Panc1 (cell line): ENCODE data around the gene CYB5R4. TPM values are rescaled to one million over a fixed set of nuclear protein-coding genes. Genes with fewer than 3 reads are reported as not detected.

Experiments used
- ATAC-seq: fragments of 200-7000 bp; cut with Tn5 transposase; 2 replicates; pipeline ENCODE4 v1.9.1; 2020; ENCODE audit warnings: mild to moderate bottlenecking, moderate library complexity
- BruUV-seq: library from RNA; stranded (reverse); fragments of 400-500 nt; replicated peaks from 2 replicates; lab custom pipeline; 2021; lab: Mats Ljungman, UMichigan
- CTCF ChIA-PET: fragments of 300-600 bp; sonication (Branson Sonifier 250); formaldehyde crosslinking; loops from one replicate; lab custom pipeline; 2022; ENCODE audit warnings: antibody characterized with exemption; lab: Charles Lee
- POLR2A ChIA-PET: fragments of 300-600 bp; sonication (Branson Sonifier 250); formaldehyde crosslinking; loops from one replicate; lab custom pipeline; 2022; ENCODE audit warnings: antibody characterized with exemption; lab: Charles Lee
- DNase-seq: peaks from one replicate; pipeline ENCODE4 v3.0.0-alpha.2; 2010; ENCODE audit warnings: low read depth, low spot score
- H3K27ac ChIP-seq: 2 replicates; pipeline ENCODE4 v1.5.1; 2011; ENCODE audit warnings: mild to moderate bottlenecking, low read length, inconsistent platforms
- H3K27me3 ChIP-seq: fragments of 200-500 bp; sonication (Bioruptor generic); 2 replicates; pipeline ENCODE4 v1.6.0; 2014; ENCODE audit warnings: low read length, inconsistent platforms; ENCODE audit not compliant: control insufficient read depth, insufficient read depth
- H3K36me3 ChIP-seq: fragments of 200-500 bp; sonication (Bioruptor generic); 2 replicates; pipeline ENCODE4 v1.5.1; 2014; ENCODE audit warnings: inconsistent platforms, mild to moderate bottlenecking, low read length, moderate library complexity; ENCODE audit not compliant: control insufficient read depth, insufficient read depth
- H3K4me1 ChIP-seq: 2 replicates; pipeline ENCODE4 v1.5.1; 2011; ENCODE audit warnings: inconsistent platforms, mild to moderate bottlenecking, low read length, moderate library complexity; ENCODE audit not compliant: control insufficient read depth, insufficient read depth
- H3K4me3 ChIP-seq, 2 experiments: 2 replicates each; pipeline ENCODE4 v1.5.1; 2011 to 2012; ENCODE audit warnings: low read depth in 2 of 2, low read length in 2 of 2, mild to moderate bottlenecking in 2 of 2, inconsistent platforms in 1 of 2, moderate library complexity in 1 of 2
- H3K9me3 ChIP-seq: fragments of 200-500 bp; sonication (Bioruptor generic); 2 replicates; pipeline ENCODE4 v1.5.1; 2014; ENCODE audit warnings: low read depth, mild to moderate bottlenecking, inconsistent platforms, low read length, moderate library complexity; ENCODE audit not compliant: control insufficient read depth, insufficient read depth
- POLR2AphosphoS5 ChIP-seq: IDR thresholded peaks from 2 replicates; pipeline ENCODE4 v1.6.1; 2012; ENCODE audit warnings: mild to moderate bottlenecking, low read depth, low read length, moderate library complexity
- REST ChIP-seq, 2 experiments: IDR thresholded peaks; 2 replicates each; pipeline ENCODE4 v1.6.1; 2011 to 2012; ENCODE audit warnings: low read depth in 2 of 2, control low read depth in 1 of 2, low read length in 1 of 2, mild to moderate bottlenecking in 1 of 2, moderate library complexity in 1 of 2; ENCODE audit not compliant: insufficient read depth in 1 of 2
- SIN3A ChIP-seq: IDR thresholded peaks from 2 replicates; pipeline ENCODE4 v1.6.1; 2012; ENCODE audit warnings: low read depth, mild to moderate bottlenecking, low read length, moderate library complexity, borderline replicate concordance; ENCODE audit not compliant: insufficient read depth
- TCF7L2 ChIP-seq: IDR thresholded peaks from 2 replicates; pipeline ENCODE4 v1.6.1; 2011; ENCODE audit warnings: mild to moderate bottlenecking, low read depth, low read length, inconsistent platforms
- in situ Hi-C: cut with HindIII; loops from 2 replicates; pipeline ENCODE4 v1.10.0; 2016; ENCODE audit warnings: low sequenced_read_pairs, low pct_unique_long_range_greater_than_20kb
- intact Hi-C: fragments of 100-400 bp; cut with micrococcal nuclease; formaldehyde crosslinking; loops from one replicate; pipeline ENCODE4 v1.10.0; 2022; ENCODE audit not compliant: unreplicated experiment
- total RNA-seq: library from RNA; stranded (reverse); gene quantifications from one replicate; pipeline ENCODE4 v1.2.1, GENCODE V29; 2021; ENCODE audit not compliant: unreplicated experiment

CYB5R4 gene
- total RNA-seq, 1 experiment from 2014 or later, result 31.7 TPM

- in situ Hi-C loops, result no loop called here
- Histone ChIP-seq H3K27me3 (0 out of 2 replicates have a peak, but pooled peaks cover 3% of the 10 kb centered on the region), H3K4me1 (no peaks in the 10 kb centered on the region), H3K36me3 (no peaks in the 10 kb centered on the region), H3K4me3 (no peak overlapping the region), H3K9me3 (no peaks in the 10 kb centered on the region), H3K27ac (no peak overlapping the region)
- ChIA-PET POLR2A (no interaction called here), CTCF (no interaction called here)
- DNase-seq (no peak), ATAC-seq (no peak)
- no TSS peak for BruUV-seq
- TF ChIP-seq REST (IDR thresholded peaks at IDR 0.05; ENCODE audit: insufficient read depth in 1 of 2, low read depth in 2 of 2, low read length in 1 of 2), result no peak
- TF ChIP-seq SIN3A, result no peak
- no peak for TF ChIP-seq POLR2AphosphoS5
- no peak for TF ChIP-seq TCF7L2
- intact Hi-C loops, result no loop called here
Observed at GRCh38 chr6:84016029-84016428, 156.5 kb downstream of the CYB5R4 start.

Other genes starting within 250 kb of the CYB5R4 start
- gene SNAP91, start 150.6 kb upstream of the CYB5R4 start, total RNA-seq, result 0.95 TPM
- gene RIPPLY2, start 6.3 kb upstream of the CYB5R4 start, total RNA-seq, result 6.5 TPM
- gene MRAP2, start 174.1 kb downstream of the CYB5R4 start, total RNA-seq, result 2.5 TPM